IPS-15b (cell line): ENCODE results near the gene ZCCHC10.
"Not testable (repeated sequence)": the region's sequence is repeated elsewhere in the genome, so short reads cannot be mapped to it uniquely, and the experiment has no call there.

Experiments
- H3K27me3 ChIP-seq: one replicate; pipeline ENCODE4 v1.6.1; 2013; ENCODE audit warnings: low read length; ENCODE audit not compliant: control insufficient read depth, insufficient read depth
- H3K36me3 ChIP-seq: one replicate; pipeline ENCODE4 v1.6.1; 2013; ENCODE audit warnings: low read length; ENCODE audit not compliant: control insufficient read depth, insufficient read depth
- H3K4me1 ChIP-seq: one replicate; pipeline ENCODE4 v1.6.1; 2013; ENCODE audit warnings: mild to moderate bottlenecking, low read length; ENCODE audit not compliant: control insufficient read depth, insufficient read depth
- H3K4me3 ChIP-seq: one replicate; pipeline ENCODE4 v1.5.1; 2013; ENCODE audit warnings: low read depth, low read length
- H3K9ac ChIP-seq: one replicate; pipeline ENCODE4 v1.6.1; 2013; ENCODE audit warnings: low read depth, mild to moderate bottlenecking, low read length
- H3K9me3 ChIP-seq: one replicate; pipeline ENCODE4 v1.6.1; 2013; ENCODE audit warnings: mild to moderate bottlenecking, low read length; ENCODE audit not compliant: control insufficient read depth, insufficient read depth

ZCCHC10 gene

GRCh38 chr5:133052317-133053175, 26.2 kb upstream of the ZCCHC10 start:
- peaks cover 6% of the 10 kb centered on the region for H3K36me3 ChIP-seq
- peak overlapping the region; percentile 100 for H3K9ac ChIP-seq
- peak overlapping the region; percentile 98 for H3K4me3 ChIP-seq
- no peaks in the 10 kb centered on the region for H3K9me3 ChIP-seq
- peaks cover 19% of the 10 kb centered on the region for H3K4me1 ChIP-seq
- H3K27me3 ChIP-seq, result no peaks in the 10 kb centered on the region

- Histone ChIP-seq H3K36me3 (peaks cover 6% of the 10 kb centered on the region), H3K9ac (peak within 1 kb of the TSS; percentile 100), H3K4me3 (peak within 1 kb of the TSS; percentile 98), H3K27me3 (no peaks in the 10 kb centered on the region), H3K9me3 (no peaks in the 10 kb centered on the region), H3K4me1 (peaks cover 19% of the 10 kb centered on the region)
Measured at GRCh38 chr5:133051542-133052316, 25.4 kb upstream of the ZCCHC10 start, which contains the start of gene HSPA4. TSS of gene HSPA4 (plus strand) at chr5:133052013. CDS start at chr5:133052251, 238 bp downstream.

- H3K4me3 ChIP-seq, result peak overlapping the region; percentile 98
- H3K36me3 ChIP-seq, result peaks cover 6% of the 10 kb centered on the region
- H3K9me3 ChIP-seq, result no peaks in the 10 kb centered on the region
- peak overlapping the region; percentile 100 for H3K9ac ChIP-seq
- H3K27me3 ChIP-seq, result no peaks in the 10 kb centered on the region
- peaks cover 18% of the 10 kb centered on the region for H3K4me1 ChIP-seq
Measured at GRCh38 chr5:133051061-133051541, 24.8 kb upstream of the ZCCHC10 start.

- peaks cover 6% of the 10 kb centered on the region for H3K36me3 ChIP-seq
- H3K4me1 ChIP-seq, result peaks cover 15% of the 10 kb centered on the region
- H3K4me3 ChIP-seq, result peak overlapping the region; percentile 98
- H3K9me3 ChIP-seq, result no peaks in the 10 kb centered on the region
- H3K9ac ChIP-seq, result peak overlapping the region; percentile 100
- H3K27me3 ChIP-seq, result no peaks in the 10 kb centered on the region
Measured at GRCh38 chr5:133050521-133050920, 24.2 kb upstream of the ZCCHC10 start.

GRCh38 chr5:133049726-133050048, 23.3 kb upstream of the ZCCHC10 start:
- Histone ChIP-seq H3K4me3 (no peak overlapping the region), H3K36me3 (peaks cover 6% of the 10 kb centered on the region), H3K9ac (no peak overlapping the region), H3K27me3 (no peaks in the 10 kb centered on the region), H3K4me1 (peaks cover 12% of the 10 kb centered on the region), H3K9me3 (no peaks in the 10 kb centered on the region)

- Histone ChIP-seq H3K9me3 (no peaks in the 10 kb centered on the region), H3K9ac (no peak overlapping the region), H3K36me3 (peaks cover 6% of the 10 kb centered on the region), H3K27me3 (no peaks in the 10 kb centered on the region), H3K4me1 (peaks cover 8% of the 10 kb centered on the region), H3K4me3 (no peak overlapping the region)
Measured at GRCh38 chr5:133048993-133049725, 22.8 kb upstream of the ZCCHC10 start.

GRCh38 chr5:133047404-133047803, 21.1 kb upstream of the ZCCHC10 start:
- H3K27me3 ChIP-seq, result no peaks in the 10 kb centered on the region
- no peaks in the 10 kb centered on the region for H3K9me3 ChIP-seq
- peaks cover 8% of the 10 kb centered on the region for H3K4me1 ChIP-seq
- peaks cover 6% of the 10 kb centered on the region for H3K36me3 ChIP-seq
- H3K9ac ChIP-seq, result no peak overlapping the region
- no peak overlapping the region for H3K4me3 ChIP-seq

GRCh38 chr5:133046560-133046959, 20.2 kb upstream of the ZCCHC10 start:
- not testable (repeated sequence) for H3K9me3 ChIP-seq, H3K9ac ChIP-seq, H3K27me3 ChIP-seq, H3K36me3 ChIP-seq, H3K4me3 ChIP-seq, H3K4me1 ChIP-seq

- no peaks in the 10 kb centered on the region for H3K27me3 ChIP-seq
- H3K4me3 ChIP-seq, result no peak overlapping the region
- no peaks in the 10 kb centered on the region for H3K36me3 ChIP-seq
- peaks cover 3% of the 10 kb centered on the region for H3K4me1 ChIP-seq
- no peaks in the 10 kb centered on the region for H3K9me3 ChIP-seq
- H3K9ac ChIP-seq, result no peak overlapping the region
Measured at GRCh38 chr5:133041910-133042309, 15.6 kb upstream of the ZCCHC10 start.

GRCh38 chr5:133041157-133041784, 14.9 kb upstream of the ZCCHC10 start:
- H3K36me3 ChIP-seq, result no peaks in the 10 kb centered on the region
- H3K9me3 ChIP-seq, result no peaks in the 10 kb centered on the region
- H3K9ac ChIP-seq, result no peak overlapping the region
- H3K4me3 ChIP-seq, result no peak overlapping the region
- peaks cover 3% of the 10 kb centered on the region for H3K4me1 ChIP-seq
- no peaks in the 10 kb centered on the region for H3K27me3 ChIP-seq

GRCh38 chr5:133036677-133037076, 10.3 kb upstream of the ZCCHC10 start:
- H3K9ac ChIP-seq, H3K4me1 ChIP-seq, H3K27me3 ChIP-seq, H3K4me3 ChIP-seq, H3K36me3 ChIP-seq, H3K9me3 ChIP-seq: not testable (repeated sequence)
